Measurements from ENCODE around the gene GLB1L2.

- TF ChIP-seq POLR2AphosphoS5 (IDR thresholded peaks at IDR 0.05; ENCODE audit: low read depth, low read length) (no peak), POLR2A (IDR thresholded peaks at IDR 0.05; ENCODE audit: low read depth, low read length) (no peak)
Measured at GRCh38 chr11:134370526-134371435, 39.0 kb downstream of the GLB1L2 start.
